Endothelial cell of umbilical vein (primary cell): Measurements from ENCODE around the gene EPB41L4B. TPM values are rescaled to one million over a fixed set of nuclear protein-coding genes. Genes with fewer than 3 reads are reported as not detected.

Experiments used
- BruUV-seq: library from RNA; stranded (reverse); fragments of 400-500 nt; replicated peaks from 2 replicates; lab custom pipeline; 2021; lab: Mats Ljungman, UMichigan
- CTCF ChIA-PET: fragments of 300-600, 350-600 bp; sonication (Branson Sonifier 250); formaldehyde crosslinking; loops from one replicate; lab custom pipeline; 2021; ENCODE audit warnings: antibody characterized with exemption, inconsistent platforms; lab: Charles Lee
- POLR2A ChIA-PET: fragments of 300-600, 350-600 bp; sonication (Branson Sonifier 250); formaldehyde crosslinking; loops from one replicate; lab custom pipeline; 2021; ENCODE audit warnings: antibody characterized with exemption, inconsistent platforms; lab: Charles Lee
- DNase-seq: peaks from one replicate; pipeline ENCODE4 v3.0.0-alpha.2; 2011; ENCODE audit warnings: low read depth, low spot score
- FAIRE-seq: peaks from 2 replicates; lab custom pipeline; 2011; peaks lifted over from hg19 to GRCh38; lab: Jason Lieb, UNC
- H2AFZ ChIP-seq: 2 replicates; pipeline ENCODE4 v1.6.0; 2012; ENCODE audit warnings: low read depth, low read length, control low read depth, inconsistent platforms
- H3K27ac ChIP-seq: 2 replicates; pipeline ENCODE4 v1.5.1; 2011; ENCODE audit warnings: low read depth, mild to moderate bottlenecking, control low read depth, low read length, moderate library complexity; ENCODE audit not compliant: insufficient read depth
- H3K27me3 ChIP-seq, 2 experiments: 2 replicates each; pipeline versions ENCODE4 v1.6.0 to v1.6.1; 2011; ENCODE audit warnings: low read length in 2 of 2, mixed read lengths in 1 of 2; ENCODE audit not compliant: control insufficient read depth in 2 of 2, insufficient read depth in 2 of 2
- H3K36me3 ChIP-seq, 2 experiments: 2 replicates in 1 of 2; 3 replicates in 1 of 2; pipeline ENCODE4 v1.5.1; 2011; ENCODE audit warnings: low read length in 2 of 2, mild to moderate bottlenecking in 1 of 2, moderate library complexity in 1 of 2; ENCODE audit not compliant: control insufficient read depth in 2 of 2, insufficient read depth in 2 of 2; ENCODE audit errors: extremely low read depth in 1 of 2
- H3K4me1 ChIP-seq: 3 replicates; pipeline ENCODE4 v1.5.1; 2011; ENCODE audit warnings: mild to moderate bottlenecking, low read length; ENCODE audit not compliant: control insufficient read depth, insufficient read depth; ENCODE audit errors: extremely low read depth
- H3K4me2 ChIP-seq: 2 replicates; pipeline ENCODE4 v1.6.1; 2011; ENCODE audit warnings: low read length, control low read depth, mixed read lengths; ENCODE audit not compliant: insufficient read depth
- H3K4me3 ChIP-seq, 3 experiments: fragments of 200-600 bp in 1 of 3; sonication (generic), shearing (Covaris generic) in 1 of 3; replicated peaks in 1 of 3; 2 replicates each; pipeline ENCODE4 v1.5.1; 2011 to 2016; ENCODE audit warnings: control low read depth in 3 of 3, low read length in 3 of 3, mild to moderate bottlenecking in 2 of 3, inconsistent platforms in 1 of 3, low read depth in 1 of 3, moderate library complexity in 1 of 3; ENCODE audit not compliant: insufficient read depth in 1 of 3
- H3K79me2 ChIP-seq: 2 replicates; pipeline ENCODE4 v1.6.0; 2012; ENCODE audit warnings: low read length, inconsistent platforms; ENCODE audit not compliant: control insufficient read depth, insufficient read depth
- H3K9ac ChIP-seq: replicated peaks from 2 replicates; pipeline ENCODE3; 2011; ENCODE audit warnings: low read length, control low read depth; ENCODE audit not compliant: insufficient read depth; ENCODE audit errors: extremely low read depth
- H3K9me1 ChIP-seq: replicated peaks from 3 replicates; pipeline ENCODE4 v1.6.0; 2011; ENCODE audit warnings: mild to moderate bottlenecking, low read length; ENCODE audit not compliant: control insufficient read depth, insufficient read depth; ENCODE audit errors: extremely low read depth
- H3K9me3 ChIP-seq: replicated peaks from 2 replicates; pipeline ENCODE4 v1.5.1; 2012; ENCODE audit warnings: low read length, inconsistent platforms; ENCODE audit not compliant: control insufficient read depth, insufficient read depth
- H4K20me1 ChIP-seq: replicated peaks from 2 replicates; pipeline ENCODE3; 2011; ENCODE audit warnings: mild to moderate bottlenecking, low read length; ENCODE audit not compliant: control insufficient read depth, insufficient read depth; ENCODE audit errors: extremely low read depth
- EZH2 ChIP-seq: IDR thresholded peaks from 2 replicates; pipeline ENCODE4 v1.6.1; 2012; ENCODE audit warnings: borderline replicate concordance, low read depth, mild to moderate bottlenecking, moderate library complexity, low read length, inconsistent platforms; ENCODE audit not compliant: severe bottlenecking
- FOS ChIP-seq: IDR thresholded peaks from 2 replicates; pipeline ENCODE4 v1.6.1; 2011; ENCODE audit warnings: mild to moderate bottlenecking, low read length, moderate library complexity, borderline replicate concordance; ENCODE audit not compliant: insufficient read depth
- GATA2 ChIP-seq: IDR thresholded peaks from 2 replicates; pipeline ENCODE4 v1.7.0; 2011; ENCODE audit warnings: low read depth, mild to moderate bottlenecking, moderate library complexity, mixed read lengths, low read length; ENCODE audit not compliant: insufficient read length, insufficient read depth
- JUN ChIP-seq: IDR thresholded peaks from 2 replicates; pipeline ENCODE4 v1.6.1; 2011; ENCODE audit warnings: borderline replicate concordance, low read depth; ENCODE audit not compliant: insufficient read length, insufficient read depth
- MYC ChIP-seq: IDR thresholded peaks from one replicate; pipeline ENCODE4 v1.6.1; 2011; ENCODE audit warnings: mild to moderate bottlenecking, low read depth, low read length
- POLR2A ChIP-seq: IDR thresholded peaks from 2 replicates; pipeline ENCODE4 v1.6.1; 2012; ENCODE audit warnings: low read depth, mild to moderate bottlenecking, control low read depth, low read length
- POLR2AphosphoS5 ChIP-seq: IDR thresholded peaks from 2 replicates; pipeline ENCODE4 v1.6.1; 2012; ENCODE audit warnings: low read depth, mild to moderate bottlenecking, control low read depth, low read length, moderate library complexity; ENCODE audit not compliant: insufficient read depth
- dilution Hi-C: fragments of 300-500 bp; cut with MboI; formaldehyde crosslinking; loops from one replicate; pipeline ENCODE4 v1.15.0; 2019; ENCODE audit warnings: low sequenced_read_pairs; ENCODE audit not compliant: extremely low pct_ligation_motif_present
- intact Hi-C: fragments of 100-400 bp; cut with micrococcal nuclease; formaldehyde crosslinking; loops from one replicate; pipeline ENCODE4 v1.10.0; 2022
- polyA plus RNA-seq, 4 experiments: library from polyadenylated mRNA; depleted of rRNA in 3 of 4; stranded (reverse) in 3 of 4; unstranded in 1 of 4; fragments of >200 nt; gene quantifications; 2 replicates each; pipeline versions ENCODE4 v1.2.1 to v1.2.3, GENCODE V29; 2011 to 2012; ENCODE audit warnings: missing spikeins in 1 of 4
- total RNA-seq: library from RNA; stranded (reverse); gene quantifications from 2 replicates; pipeline ENCODE4 v1.2.3, GENCODE V29; 2021
- TF ChIP-seq, protein P1 (sequence below), 2 donors: IDR thresholded peaks; 1 replicate in 1 of 2; 2 replicates in 1 of 2; pipeline ENCODE4 v1.5.1; 2011; ENCODE audit warnings: low read length in 2 of 2, mild to moderate bottlenecking in 2 of 2, moderate library complexity in 2 of 2, control low read depth in 1 of 2, inconsistent platforms in 1 of 2, low read depth in 1 of 2; ENCODE audit not compliant: insufficient read depth in 1 of 2; ENCODE audit errors: extremely low read depth in 1 of 2
- TF ChIP-seq, protein P2 (sequence below): IDR thresholded peaks from 2 replicates; pipeline ENCODE4 v1.6.1; 2011; ENCODE audit not compliant: insufficient read depth, insufficient read length

Gene EPB41L4B
- total and polyA plus RNA-seq, 2 donors (not counting 3 experiments of a cell fraction or from before 2014, with no cell fraction given), result 0.10 to 0.15 TPM

DNA sequence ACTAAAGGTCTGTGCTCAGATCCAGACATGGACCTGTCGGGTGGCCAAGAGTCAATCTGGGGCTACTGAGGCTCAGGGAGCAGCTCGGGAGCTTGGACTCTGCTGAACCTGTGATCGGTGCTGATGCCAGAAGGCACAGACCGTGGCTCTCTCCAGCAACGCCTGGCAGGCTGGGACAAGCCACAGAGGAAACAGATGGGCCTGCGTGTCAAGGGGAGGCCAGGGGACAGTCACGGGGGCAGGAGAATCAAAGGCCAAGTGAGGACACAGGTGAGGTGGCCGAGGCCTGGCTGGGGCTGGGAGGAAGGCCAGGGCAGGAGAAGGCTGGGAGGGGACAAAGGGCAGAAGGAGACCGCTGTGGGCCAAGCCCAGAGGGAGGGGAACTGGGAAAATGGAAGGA lies 43.4 kb downstream of the EPB41L4B start:
- dilution Hi-C loops, result no loop called here
- Histone ChIP-seq H3K79me2 (no peaks in the 10 kb centered on the region), H3K4me3 (no peak overlapping the region), H3K4me2 (no peak overlapping the region), H3K9ac (no peak overlapping the region), H3K9me1 (no peaks in the 10 kb centered on the region), H4K20me1 (no peaks in the 10 kb centered on the region), H3K4me1 (no peaks in the 10 kb centered on the region), H3K36me3 (no peaks in the 10 kb centered on the region), H3K27ac (no peak overlapping the region), H3K27me3 (peaks cover 0 to 1% of the 10 kb centered on the region in 2 experiments), H2AFZ (no peak overlapping the region), H3K9me3 (no peaks in the 10 kb centered on the region)
- FAIRE-seq (no peak), DNase-seq (no peak)
- TF ChIP-seq EZH2 (no peak), FOS (no peak), GATA2 (no peak), JUN (no peak), MYC (no peak), POLR2A (no peak), POLR2AphosphoS5 (no peak)
- TF ChIP-seq, protein P1, sequence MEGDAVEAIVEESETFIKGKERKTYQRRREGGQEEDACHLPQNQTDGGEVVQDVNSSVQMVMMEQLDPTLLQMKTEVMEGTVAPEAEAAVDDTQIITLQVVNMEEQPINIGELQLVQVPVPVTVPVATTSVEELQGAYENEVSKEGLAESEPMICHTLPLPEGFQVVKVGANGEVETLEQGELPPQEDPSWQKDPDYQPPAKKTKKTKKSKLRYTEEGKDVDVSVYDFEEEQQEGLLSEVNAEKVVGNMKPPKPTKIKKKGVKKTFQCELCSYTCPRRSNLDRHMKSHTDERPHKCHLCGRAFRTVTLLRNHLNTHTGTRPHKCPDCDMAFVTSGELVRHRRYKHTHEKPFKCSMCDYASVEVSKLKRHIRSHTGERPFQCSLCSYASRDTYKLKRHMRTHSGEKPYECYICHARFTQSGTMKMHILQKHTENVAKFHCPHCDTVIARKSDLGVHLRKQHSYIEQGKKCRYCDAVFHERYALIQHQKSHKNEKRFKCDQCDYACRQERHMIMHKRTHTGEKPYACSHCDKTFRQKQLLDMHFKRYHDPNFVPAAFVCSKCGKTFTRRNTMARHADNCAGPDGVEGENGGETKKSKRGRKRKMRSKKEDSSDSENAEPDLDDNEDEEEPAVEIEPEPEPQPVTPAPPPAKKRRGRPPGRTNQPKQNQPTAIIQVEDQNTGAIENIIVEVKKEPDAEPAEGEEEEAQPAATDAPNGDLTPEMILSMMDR (IDR thresholded peaks at IDR 0.05; ENCODE audit: extremely low read depth in 1 of 2, insufficient read depth in 1 of 2, low read depth in 1 of 2, low read length in 2 of 2), result no peak
- TF ChIP-seq, protein P2, sequence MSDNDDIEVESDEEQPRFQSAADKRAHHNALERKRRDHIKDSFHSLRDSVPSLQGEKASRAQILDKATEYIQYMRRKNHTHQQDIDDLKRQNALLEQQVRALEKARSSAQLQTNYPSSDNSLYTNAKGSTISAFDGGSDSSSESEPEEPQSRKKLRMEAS, result no peak
- intact Hi-C loops, result no loop called here
- POLR2A ChIA-PET, result no interaction called here
- CTCF ChIA-PET, result no interaction called here
- BruUV-seq, result no TSS peak
